SK-N-SH (cell line): Measurements from ENCODE around the gene STK32C. TPM values are rescaled to one million over a fixed set of nuclear protein-coding genes. Genes with fewer than 3 reads are reported as not detected.

ENCODE experiments used
- CTCF ChIA-PET: fragments of 300-600, 350-600 bp; formaldehyde crosslinking; extraction: SDS; loops from one replicate; lab custom pipeline; 2021; lab: Yijun Ruan, JAX
- POLR2A ChIA-PET: fragments of 350-600 bp; sonication (Branson Sonifier 250); formaldehyde crosslinking; extraction: SDS; loops from one replicate; lab custom pipeline; 2020; ENCODE audit warnings: antibody characterized with exemption, inconsistent platforms; lab: Yijun Ruan, JAX
- DNase-seq: peaks from one replicate; pipeline ENCODE4 v3.0.0; 2012
- H2AFZ ChIP-seq: fragments of 200-600 bp; sonication (generic); 2 replicates; pipeline ENCODE4 v1.8.1; 2016; ENCODE audit warnings: antibody characterized with exemption, mild to moderate bottlenecking, low read depth
- H3F3A ChIP-seq: fragments of 200-600 bp; sonication (generic); replicated peaks from 2 replicates; pipeline ENCODE3; 2016; ENCODE audit warnings: antibody characterized with exemption, mild to moderate bottlenecking; ENCODE audit not compliant: insufficient read depth
- H3K27ac ChIP-seq, 2 experiments: fragments of 200-500 bp in 1 of 2; fragments of 200-600 bp in 1 of 2; sonication (Bioruptor generic) in 1 of 2; sonication (generic), shearing (Covaris generic) in 1 of 2; 2 replicates each; pipeline versions ENCODE4 v1.5.1 to v1.6.1; 2014 to 2016; ENCODE audit warnings: low read depth in 2 of 2, inconsistent platforms in 1 of 2, low read length in 1 of 2, mild to moderate bottlenecking in 1 of 2, mixed read lengths in 1 of 2
- H3K27me3 ChIP-seq: fragments of 200-600 bp; sonication (generic), shearing (Covaris generic); 2 replicates; pipeline ENCODE4 v1.6.1; 2016; ENCODE audit warnings: mixed run types; ENCODE audit not compliant: insufficient read depth
- H3K36me3 ChIP-seq, 2 experiments: fragments of 200-500 bp in 1 of 2; fragments of 200-600 bp in 1 of 2; sonication (Bioruptor generic) in 1 of 2; sonication (generic) in 1 of 2; replicated peaks in 1 of 2; 2 replicates each; pipeline versions ENCODE3 to v1.5.1; 2014 to 2016; ENCODE audit warnings: low read length in 1 of 2, mild to moderate bottlenecking in 1 of 2; ENCODE audit not compliant: insufficient read depth in 2 of 2, control insufficient read depth in 1 of 2
- H3K4me1 ChIP-seq, 2 experiments: fragments of 200-500 bp in 1 of 2; fragments of 200-600 bp in 1 of 2; sonication (Bioruptor generic) in 1 of 2; sonication (generic), shearing (Covaris generic) in 1 of 2; 2 replicates each; pipeline versions ENCODE4 v1.5.1 to v1.6.1; 2014 to 2016; ENCODE audit warnings: low read depth in 1 of 2, low read length in 1 of 2, mixed run types in 1 of 2; ENCODE audit not compliant: insufficient read depth in 2 of 2, control insufficient read depth in 1 of 2
- H3K4me2 ChIP-seq: fragments of 200-600 bp; sonication (generic), shearing (Covaris generic); 2 replicates; pipeline ENCODE4 v1.6.1; 2017; ENCODE audit warnings: mixed run types
- H3K4me3 ChIP-seq, 2 experiments: fragments of 200-500 bp in 1 of 2; fragments of 200-600 bp in 1 of 2; sonication (Bioruptor generic) in 1 of 2; sonication (generic), shearing (Covaris generic) in 1 of 2; 2 replicates each; pipeline versions ENCODE4 v1.5.1 to v1.8.1; 2014 to 2016; ENCODE audit warnings: low read depth in 2 of 2, inconsistent platforms in 1 of 2, low read length in 1 of 2, mild to moderate bottlenecking in 1 of 2, mixed read lengths in 1 of 2, moderate library complexity in 1 of 2
- H3K79me2 ChIP-seq: fragments of 200-600 bp; sonication (generic); 2 replicates; pipeline ENCODE4 v1.8.1; 2017; ENCODE audit warnings: mild to moderate bottlenecking; ENCODE audit not compliant: insufficient read depth
- H3K9ac ChIP-seq: fragments of 200-600 bp; sonication (generic); 2 replicates; pipeline ENCODE4 v1.6.1; 2017; ENCODE audit warnings: mixed run types
- H3K9me2 ChIP-seq: fragments of 200-600 bp; sonication (generic); 2 replicates; pipeline ENCODE4 v1.6.1; 2017; ENCODE audit warnings: mixed run types
- H3K9me3 ChIP-seq: fragments of 200-600 bp; sonication (generic); 2 replicates; pipeline ENCODE4 v1.6.1; 2017; ENCODE audit warnings: mixed run types, mild to moderate bottlenecking, moderate library complexity
- H4K20me1 ChIP-seq: fragments of 200-600 bp; sonication (generic); 2 replicates; pipeline ENCODE4 v1.6.1; 2017; ENCODE audit warnings: mild to moderate bottlenecking, mixed run types; ENCODE audit not compliant: insufficient read depth
- CHD2 ChIP-seq: fragments of 150-350 bp; IDR thresholded peaks from 2 replicates; pipeline ENCODE4 v1.6.1; 2018; ENCODE audit warnings: low read length; ENCODE audit not compliant: partially characterized antibody
- FOXM1 ChIP-seq: IDR thresholded peaks from 2 replicates; pipeline ENCODE4 v1.4.0; 2012; ENCODE audit warnings: low read depth, mild to moderate bottlenecking
- MXI1 ChIP-seq: IDR thresholded peaks from 2 replicates; pipeline ENCODE4 v1.6.1; 2012; ENCODE audit warnings: mild to moderate bottlenecking, low read depth, low read length, improper control_type of control experiment
- NFIC ChIP-seq: IDR thresholded peaks from 2 replicates; pipeline ENCODE4 v1.4.0; 2012; ENCODE audit warnings: borderline replicate concordance
- RAD21 ChIP-seq: IDR thresholded peaks from 2 replicates; pipeline ENCODE4 v1.6.1; 2012; ENCODE audit warnings: mild to moderate bottlenecking, low read length
- RCOR1 ChIP-seq: fragments of 150-350 bp; IDR thresholded peaks from 2 replicates; pipeline ENCODE4 v1.6.1; 2017; ENCODE audit warnings: antibody characterized with exemption, low read length
- RFX5 ChIP-seq: IDR thresholded peaks from 2 replicates; pipeline ENCODE4 v1.6.1; 2012; ENCODE audit warnings: mild to moderate bottlenecking, improper control_type of control experiment, low read length
- SIN3A ChIP-seq: IDR thresholded peaks from 2 replicates; pipeline ENCODE4 v1.6.1; 2012; ENCODE audit warnings: low read depth, mild to moderate bottlenecking, low read length, moderate library complexity, borderline replicate concordance
- TCF12 ChIP-seq: IDR thresholded peaks from 2 replicates; pipeline ENCODE4 v1.4.0; 2012
- TEAD4 ChIP-seq: IDR thresholded peaks from 2 replicates; pipeline ENCODE4 v1.4.0; 2012; ENCODE audit warnings: mild to moderate bottlenecking, borderline replicate concordance; ENCODE audit not compliant: insufficient read depth
- WGBS: methylation state at CpG from one replicate; pipeline ENCODE4 v1.1.6; 2017; ENCODE audit warnings: low lambda C conversion rate; 5-methylcytosine and 5-hydroxymethylcytosine counted together
- polyA plus RNA-seq, 3 experiments: library from polyadenylated mRNA; depleted of rRNA; stranded (reverse); fragments of >200 nt; gene quantifications; 2 replicates each; pipeline ENCODE4 v1.2.3, GENCODE V29; 2012
- TF ChIP-seq, protein P1 (sequence below): IDR thresholded peaks from 2 replicates; pipeline ENCODE4 v1.6.1; 2012; ENCODE audit warnings: mild to moderate bottlenecking, low read depth, low read length, moderate library complexity
- TF ChIP-seq, protein P2 (sequence below): fragments of 200-600 bp; sonication (generic); IDR thresholded peaks from 2 replicates; pipeline ENCODE4 v1.6.1; 2017; ENCODE audit warnings: antibody characterized with exemption, mild to moderate bottlenecking, moderate library complexity
- TF ChIP-seq, protein P3 (sequence below): IDR thresholded peaks from 2 replicates; pipeline ENCODE4 v1.4.0; 2012; ENCODE audit warnings: low read depth, borderline replicate concordance
- TF ChIP-seq, protein P4 (sequence below): fragments of 150-350 bp; IDR thresholded peaks from 2 replicates; pipeline ENCODE4 v1.6.1; 2016; ENCODE audit warnings: mild to moderate bottlenecking, low read depth, low read length

STK32C gene
- polyA plus RNA-seq, 1 of the 3 experiments (the other 2 are of a cell fraction), result 27.8 TPM

DNA sequence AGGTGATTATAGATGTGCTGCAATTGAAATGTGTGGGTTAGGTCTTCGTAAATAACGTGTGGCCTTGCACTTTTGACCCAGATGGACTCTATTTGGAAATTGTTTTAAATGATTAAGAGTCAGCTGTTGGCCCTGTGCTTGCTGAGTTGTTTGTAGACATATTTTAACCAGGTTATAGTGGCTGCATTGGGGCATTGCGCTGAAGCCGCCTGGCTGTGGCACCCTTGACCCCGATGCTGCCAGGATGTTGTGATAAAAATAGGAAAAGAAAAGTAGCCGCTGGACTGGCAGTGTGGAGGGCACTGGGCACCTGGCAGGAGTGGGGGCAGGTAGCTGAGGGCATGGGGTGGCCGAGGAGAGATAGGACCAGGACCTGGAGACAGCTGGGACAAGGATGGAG, 37.6 kb upstream of the STK32C start:
- Histone ChIP-seq H3K27me3 (no peaks in the 10 kb centered on the region), H3K9me2 (no peaks in the 10 kb centered on the region), H3K79me2 (no peaks in the 10 kb centered on the region), H3F3A (no peaks in the 10 kb centered on the region), H3K36me3 (peaks cover 21 to 33% of the 10 kb centered on the region in 2 experiments), H3K27ac (no peak overlapping the region), H2AFZ (no peak overlapping the region), H3K9me3 (no peaks in the 10 kb centered on the region), H3K4me3 (no peak overlapping the region), H3K4me1 (no peaks in the 10 kb centered on the region), H3K4me2 (no peak overlapping the region), H4K20me1 (no peaks in the 10 kb centered on the region), H3K9ac (no peak overlapping the region)
- POLR2A ChIA-PET, result no interaction called here
- CTCF ChIA-PET, result no interaction called here
- TF ChIP-seq FOXM1 (no peak), CHD2 (no peak), SIN3A (no peak), RCOR1 (no peak), TCF12 (no peak), MXI1 (no peak), RFX5 (no peak)
- TF ChIP-seq, protein P1, sequence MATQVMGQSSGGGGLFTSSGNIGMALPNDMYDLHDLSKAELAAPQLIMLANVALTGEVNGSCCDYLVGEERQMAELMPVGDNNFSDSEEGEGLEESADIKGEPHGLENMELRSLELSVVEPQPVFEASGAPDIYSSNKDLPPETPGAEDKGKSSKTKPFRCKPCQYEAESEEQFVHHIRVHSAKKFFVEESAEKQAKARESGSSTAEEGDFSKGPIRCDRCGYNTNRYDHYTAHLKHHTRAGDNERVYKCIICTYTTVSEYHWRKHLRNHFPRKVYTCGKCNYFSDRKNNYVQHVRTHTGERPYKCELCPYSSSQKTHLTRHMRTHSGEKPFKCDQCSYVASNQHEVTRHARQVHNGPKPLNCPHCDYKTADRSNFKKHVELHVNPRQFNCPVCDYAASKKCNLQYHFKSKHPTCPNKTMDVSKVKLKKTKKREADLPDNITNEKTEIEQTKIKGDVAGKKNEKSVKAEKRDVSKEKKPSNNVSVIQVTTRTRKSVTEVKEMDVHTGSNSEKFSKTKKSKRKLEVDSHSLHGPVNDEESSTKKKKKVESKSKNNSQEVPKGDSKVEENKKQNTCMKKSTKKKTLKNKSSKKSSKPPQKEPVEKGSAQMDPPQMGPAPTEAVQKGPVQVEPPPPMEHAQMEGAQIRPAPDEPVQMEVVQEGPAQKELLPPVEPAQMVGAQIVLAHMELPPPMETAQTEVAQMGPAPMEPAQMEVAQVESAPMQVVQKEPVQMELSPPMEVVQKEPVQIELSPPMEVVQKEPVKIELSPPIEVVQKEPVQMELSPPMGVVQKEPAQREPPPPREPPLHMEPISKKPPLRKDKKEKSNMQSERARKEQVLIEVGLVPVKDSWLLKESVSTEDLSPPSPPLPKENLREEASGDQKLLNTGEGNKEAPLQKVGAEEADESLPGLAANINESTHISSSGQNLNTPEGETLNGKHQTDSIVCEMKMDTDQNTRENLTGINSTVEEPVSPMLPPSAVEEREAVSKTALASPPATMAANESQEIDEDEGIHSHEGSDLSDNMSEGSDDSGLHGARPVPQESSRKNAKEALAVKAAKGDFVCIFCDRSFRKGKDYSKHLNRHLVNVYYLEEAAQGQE, result no peak
- TF ChIP-seq, protein P2, sequence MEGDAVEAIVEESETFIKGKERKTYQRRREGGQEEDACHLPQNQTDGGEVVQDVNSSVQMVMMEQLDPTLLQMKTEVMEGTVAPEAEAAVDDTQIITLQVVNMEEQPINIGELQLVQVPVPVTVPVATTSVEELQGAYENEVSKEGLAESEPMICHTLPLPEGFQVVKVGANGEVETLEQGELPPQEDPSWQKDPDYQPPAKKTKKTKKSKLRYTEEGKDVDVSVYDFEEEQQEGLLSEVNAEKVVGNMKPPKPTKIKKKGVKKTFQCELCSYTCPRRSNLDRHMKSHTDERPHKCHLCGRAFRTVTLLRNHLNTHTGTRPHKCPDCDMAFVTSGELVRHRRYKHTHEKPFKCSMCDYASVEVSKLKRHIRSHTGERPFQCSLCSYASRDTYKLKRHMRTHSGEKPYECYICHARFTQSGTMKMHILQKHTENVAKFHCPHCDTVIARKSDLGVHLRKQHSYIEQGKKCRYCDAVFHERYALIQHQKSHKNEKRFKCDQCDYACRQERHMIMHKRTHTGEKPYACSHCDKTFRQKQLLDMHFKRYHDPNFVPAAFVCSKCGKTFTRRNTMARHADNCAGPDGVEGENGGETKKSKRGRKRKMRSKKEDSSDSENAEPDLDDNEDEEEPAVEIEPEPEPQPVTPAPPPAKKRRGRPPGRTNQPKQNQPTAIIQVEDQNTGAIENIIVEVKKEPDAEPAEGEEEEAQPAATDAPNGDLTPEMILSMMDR, result no peak
- TF ChIP-seq, protein P3, sequence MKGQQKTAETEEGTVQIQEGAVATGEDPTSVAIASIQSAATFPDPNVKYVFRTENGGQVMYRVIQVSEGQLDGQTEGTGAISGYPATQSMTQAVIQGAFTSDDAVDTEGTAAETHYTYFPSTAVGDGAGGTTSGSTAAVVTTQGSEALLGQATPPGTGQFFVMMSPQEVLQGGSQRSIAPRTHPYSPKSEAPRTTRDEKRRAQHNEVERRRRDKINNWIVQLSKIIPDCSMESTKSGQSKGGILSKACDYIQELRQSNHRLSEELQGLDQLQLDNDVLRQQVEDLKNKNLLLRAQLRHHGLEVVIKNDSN, result no peak
- 91% methylated on average over 7 of the region's 7 CpGs for WGBS
- no peak for DNase-seq

DNA sequence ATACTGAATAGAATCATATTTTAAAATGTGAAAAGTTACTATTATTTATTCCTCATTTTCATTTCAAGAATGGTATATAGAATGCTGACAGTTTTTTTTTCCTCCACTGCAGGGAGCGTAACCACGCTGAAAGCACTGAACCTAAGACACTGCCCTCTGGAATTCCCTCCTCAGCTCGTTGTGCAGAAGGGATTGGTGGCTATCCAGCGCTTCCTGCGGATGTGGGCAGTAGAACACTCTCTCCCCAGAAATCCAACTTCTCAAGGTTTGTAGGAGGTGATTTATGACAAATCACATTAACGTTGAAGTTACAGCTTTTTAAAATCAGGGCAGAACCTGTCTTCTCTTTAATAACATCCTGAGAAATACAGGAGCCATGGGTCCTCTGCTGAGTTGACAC, 36.6 kb upstream of the STK32C start:
- CTCF ChIA-PET, result no interaction called here
- 92% methylated on average over 6 of the region's 6 CpGs for WGBS
- Histone ChIP-seq H4K20me1 (no peaks in the 10 kb centered on the region), H3K27me3 (no peaks in the 10 kb centered on the region), H3F3A (no peaks in the 10 kb centered on the region), H2AFZ (no peak overlapping the region), H3K36me3 (peaks cover 22 to 40% of the 10 kb centered on the region in 2 experiments), H3K4me1 (no peaks in the 10 kb centered on the region), H3K27ac (no peak overlapping the region), H3K79me2 (no peaks in the 10 kb centered on the region), H3K9me3 (no peaks in the 10 kb centered on the region), H3K4me3 (no peak overlapping the region), H3K4me2 (no peak overlapping the region), H3K9ac (no peak overlapping the region), H3K9me2 (no peaks in the 10 kb centered on the region)
- no peak for DNase-seq
- POLR2A ChIA-PET, result no interaction called here
- TF ChIP-seq, protein P2, result no peak
- TF ChIP-seq RAD21, result no peak
- TF ChIP-seq TEAD4, result no peak
- no peak for TF ChIP-seq NFIC
- TF ChIP-seq, protein P4, sequence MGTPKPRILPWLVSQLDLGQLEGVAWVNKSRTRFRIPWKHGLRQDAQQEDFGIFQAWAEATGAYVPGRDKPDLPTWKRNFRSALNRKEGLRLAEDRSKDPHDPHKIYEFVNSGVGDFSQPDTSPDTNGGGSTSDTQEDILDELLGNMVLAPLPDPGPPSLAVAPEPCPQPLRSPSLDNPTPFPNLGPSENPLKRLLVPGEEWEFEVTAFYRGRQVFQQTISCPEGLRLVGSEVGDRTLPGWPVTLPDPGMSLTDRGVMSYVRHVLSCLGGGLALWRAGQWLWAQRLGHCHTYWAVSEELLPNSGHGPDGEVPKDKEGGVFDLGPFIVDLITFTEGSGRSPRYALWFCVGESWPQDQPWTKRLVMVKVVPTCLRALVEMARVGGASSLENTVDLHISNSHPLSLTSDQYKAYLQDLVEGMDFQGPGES, result no peak
